GM18873 (cell line): ENCODE results near the gene TOP2A.

Experiments
- ATAC-seq: cut with Tn5 transposase; IDR thresholded peaks from one replicate; pipeline ENCODE4 v1.9.1; 2021; ENCODE audit warnings: mild to moderate bottlenecking, moderate library complexity, moderate number of reproducible peaks; ENCODE audit not compliant: unreplicated experiment, low FRiP score

Gene TOP2A

GRCh38 chr17:40361063-40361924 lies 56.4 kb downstream of the TOP2A start:
- ATAC-seq = no peak

GRCh38 chr17:40360091-40360490 lies 57.6 kb downstream of the TOP2A start:
- no peak for ATAC-seq

GRCh38 chr17:40358323-40359038 lies 59.2 kb downstream of the TOP2A start:
- no peak for ATAC-seq

- no peak for ATAC-seq
These were observed 60.5 kb downstream of the TOP2A start for GRCh38 chr17:40356990-40357881.

GRCh38 chr17:40355804-40356758 lies 61.6 kb downstream of the TOP2A start:
- no peak for ATAC-seq

- ATAC-seq = no peak
These were observed 62.4 kb downstream of the TOP2A start for GRCh38 chr17:40355123-40355803.

- no peak for ATAC-seq
These were observed 63.2 kb downstream of the TOP2A start for GRCh38 chr17:40354221-40355122.

- no peak for ATAC-seq
These were observed 64.8 kb downstream of the TOP2A start for GRCh38 chr17:40352779-40353394.

- ATAC-seq = no peak
These were observed 65.4 kb downstream of the TOP2A start for GRCh38 chr17:40352237-40352778.

GRCh38 chr17:40351359-40352236 lies 66.1 kb downstream of the TOP2A start:
- no peak for ATAC-seq

- no peak for ATAC-seq
These were observed 66.9 kb downstream of the TOP2A start for GRCh38 chr17:40350689-40351358.

- ATAC-seq = no peak
These were observed 67.6 kb downstream of the TOP2A start for GRCh38 chr17:40349895-40350688.

GRCh38 chr17:40349477-40349894 lies 68.2 kb downstream of the TOP2A start:
- ATAC-seq = no peak

GRCh38 chr17:40348562-40349476 lies 68.9 kb downstream of the TOP2A start:
- ATAC-seq = no peak
